NCI-H1436 treated with DMSO at 0.1 percent for 48 hours (cell line): ENCODE results near the gene DCTD.

ENCODE experiments used
- DNase-seq: peaks from one replicate; lab custom pipeline; 2025; lab: John Stamatoyannopoulos, UW

Gene DCTD

DNA sequence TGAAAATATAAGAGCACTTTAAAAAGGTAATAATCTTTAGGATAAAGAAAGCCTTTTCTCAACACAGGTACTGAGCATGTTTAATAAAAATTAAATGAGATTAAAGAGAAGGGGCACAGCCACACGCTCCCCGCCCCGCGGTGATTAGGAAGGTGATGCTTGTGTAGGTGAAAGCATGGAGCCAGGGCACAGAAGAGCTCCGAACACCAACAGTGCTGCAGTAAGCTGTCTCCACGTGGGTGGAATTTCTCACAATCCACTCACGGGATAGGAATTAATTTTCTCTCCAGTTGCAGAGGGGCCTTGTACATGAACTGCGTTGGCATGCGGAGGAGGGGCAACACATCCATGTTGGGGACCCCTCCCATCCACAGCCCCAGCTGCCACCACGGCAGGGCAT lies 27.0 kb downstream of the DCTD start:
- DNase-seq, result no peak

DNA sequence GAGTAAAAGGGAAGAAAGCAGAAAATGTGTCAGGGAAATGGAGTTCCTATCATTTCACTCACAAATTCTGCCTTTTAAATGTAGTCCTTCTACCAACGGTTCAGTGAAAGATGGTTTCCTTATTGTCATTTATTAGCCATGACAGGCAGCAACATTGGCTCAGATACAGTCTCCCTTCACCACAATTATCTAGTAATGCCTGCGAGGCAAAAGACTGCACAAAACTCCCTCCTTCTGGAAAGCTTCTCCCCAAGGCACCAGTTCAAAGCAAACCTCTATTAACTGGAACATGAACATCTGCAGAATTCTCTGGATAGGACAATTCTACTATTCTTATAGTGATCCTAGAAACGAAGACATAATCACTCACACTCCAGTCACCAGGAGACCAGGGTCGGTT lies 28.3 kb downstream of the DCTD start:
- no peak for DNase-seq

GRCh38 chr4:182886768-182887167 lies 30.4 kb downstream of the DCTD start:
- no peak for DNase-seq

DNA sequence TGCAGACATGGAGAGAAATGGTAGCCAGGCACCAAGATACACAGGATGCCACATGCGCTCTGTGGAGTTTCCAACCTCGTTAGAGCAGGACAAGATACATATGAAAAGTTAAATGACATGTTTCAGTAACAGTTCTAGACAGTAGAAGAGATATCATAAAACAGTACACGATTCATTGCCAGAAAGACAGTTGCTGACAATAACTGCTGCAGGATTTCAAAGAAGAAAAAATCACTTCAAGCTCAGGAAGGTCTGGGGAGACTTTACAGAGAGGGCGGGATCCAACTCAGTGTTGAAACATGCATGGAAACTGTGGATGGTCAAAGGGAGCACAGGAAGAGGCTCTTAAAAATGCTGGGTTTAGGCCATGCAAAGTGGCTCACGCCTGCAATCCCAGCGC lies 31.0 kb downstream of the DCTD start:
- DNase-seq, result no peak

DNA sequence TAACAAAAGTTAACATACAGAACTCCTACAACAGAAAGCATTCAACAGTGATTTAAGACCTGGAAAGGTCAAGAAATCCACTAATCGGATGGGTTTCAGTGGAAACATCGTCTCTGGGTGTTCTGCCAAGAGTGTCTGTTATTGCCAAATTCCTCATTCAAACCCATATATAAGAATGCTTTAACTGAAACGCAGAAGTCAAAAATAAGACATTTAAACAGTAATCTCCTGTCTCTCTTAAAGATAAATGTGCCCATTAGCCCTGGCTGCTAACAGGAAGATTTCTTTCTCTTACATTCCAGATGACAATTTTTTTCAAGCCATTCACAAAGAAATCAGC lies 31.5 kb downstream of the DCTD start:
- no peak for DNase-seq

GRCh38 chr4:182885022-182885737 lies 32.0 kb downstream of the DCTD start:
- DNase-seq, result no peak

- DNase-seq, result no peak
These were observed 33.1 kb downstream of the DCTD start for GRCh38 chr4:182884040-182884439.

- DNase-seq, result no peak
These were observed 33.8 kb downstream of the DCTD start for GRCh38 chr4:182883351-182883750.

- no peak for DNase-seq
These were observed 35.3 kb downstream of the DCTD start for GRCh38 chr4:182881914-182882313.

DNA sequence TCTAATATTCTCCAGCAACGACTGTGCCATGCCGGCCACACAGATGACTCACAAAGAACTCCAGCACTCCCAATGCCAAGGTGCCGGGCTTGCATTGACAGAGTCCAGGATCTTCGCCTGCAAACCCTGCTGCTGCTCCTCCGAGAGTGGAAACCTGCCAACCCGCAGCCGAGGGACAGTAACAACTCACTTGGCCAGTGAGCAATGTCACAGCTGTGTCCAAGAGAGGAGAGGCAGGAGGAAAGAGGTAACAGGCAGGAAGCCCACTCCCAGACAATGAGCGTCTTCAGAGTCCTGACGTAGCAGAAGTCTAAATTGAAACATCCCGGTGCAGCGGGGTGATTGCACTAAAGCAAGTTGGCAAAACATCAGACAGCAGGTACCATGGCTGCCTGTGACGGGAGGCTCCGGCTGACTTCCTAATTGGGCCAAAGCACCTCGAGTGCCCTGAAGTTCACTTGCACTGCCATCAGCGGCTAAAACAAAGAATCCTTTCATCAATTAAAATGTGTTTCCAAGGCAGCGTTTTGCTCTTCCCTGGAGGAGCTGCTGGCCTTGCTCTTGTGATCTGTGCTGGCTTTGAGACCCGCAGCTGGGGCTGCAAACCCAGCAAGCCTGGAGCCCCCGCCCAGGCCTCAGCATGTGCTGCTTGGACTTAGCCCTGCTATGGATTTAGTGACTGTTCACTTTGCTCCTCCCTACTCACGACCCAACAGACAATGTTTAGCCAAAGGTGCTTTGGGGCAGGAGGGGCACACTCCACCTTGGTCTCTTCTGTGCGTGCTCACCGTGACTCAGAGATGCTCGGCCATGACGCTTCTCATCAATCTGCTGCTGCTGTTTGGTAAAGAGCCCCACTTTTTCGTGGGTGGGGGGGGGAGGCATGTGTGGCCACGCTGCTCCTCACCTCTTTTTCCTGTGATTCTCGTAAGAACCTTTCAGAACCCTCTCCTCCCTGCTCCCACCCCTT lies 36.5 kb downstream of the DCTD start:
- DNase-seq, result no peak

- no peak for DNase-seq
These were observed 37.3 kb downstream of the DCTD start for GRCh38 chr4:182879913-182880312.

GRCh38 chr4:182878633-182879495 lies 38.3 kb downstream of the DCTD start:
- no peak for DNase-seq

DNA sequence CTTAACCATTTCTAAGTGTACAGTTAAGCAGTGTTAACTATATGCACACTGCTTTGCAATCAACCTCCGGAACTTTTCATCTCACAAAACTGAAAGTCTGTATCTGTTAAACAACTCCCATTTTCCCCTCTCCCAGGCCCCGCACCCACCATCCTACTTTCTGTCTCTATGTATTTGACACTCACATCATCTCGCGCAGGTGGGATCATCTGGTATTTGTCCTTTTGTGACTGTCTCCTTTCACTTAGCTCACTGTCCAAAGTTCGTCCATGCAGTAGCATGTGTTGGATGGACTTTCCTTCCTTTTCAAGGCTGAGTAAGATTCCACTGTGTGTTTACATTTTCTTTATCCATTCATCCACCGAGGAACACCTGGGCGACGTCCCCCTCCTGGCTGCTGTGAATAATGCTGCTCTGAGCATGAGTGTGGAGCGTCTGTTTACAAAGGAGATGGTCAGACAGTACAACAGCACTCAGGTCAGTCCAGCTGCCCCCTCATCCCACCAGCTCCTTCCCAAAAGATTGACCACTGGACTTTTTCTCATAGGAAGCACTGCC lies 39.8 kb downstream of the DCTD start:
- no peak for DNase-seq

GRCh38 chr4:182876427-182876826 lies 40.8 kb downstream of the DCTD start:
- no peak for DNase-seq

- DNase-seq, result no peak
These were observed 41.5 kb downstream of the DCTD start for GRCh38 chr4:182875453-182876405.

DNA sequence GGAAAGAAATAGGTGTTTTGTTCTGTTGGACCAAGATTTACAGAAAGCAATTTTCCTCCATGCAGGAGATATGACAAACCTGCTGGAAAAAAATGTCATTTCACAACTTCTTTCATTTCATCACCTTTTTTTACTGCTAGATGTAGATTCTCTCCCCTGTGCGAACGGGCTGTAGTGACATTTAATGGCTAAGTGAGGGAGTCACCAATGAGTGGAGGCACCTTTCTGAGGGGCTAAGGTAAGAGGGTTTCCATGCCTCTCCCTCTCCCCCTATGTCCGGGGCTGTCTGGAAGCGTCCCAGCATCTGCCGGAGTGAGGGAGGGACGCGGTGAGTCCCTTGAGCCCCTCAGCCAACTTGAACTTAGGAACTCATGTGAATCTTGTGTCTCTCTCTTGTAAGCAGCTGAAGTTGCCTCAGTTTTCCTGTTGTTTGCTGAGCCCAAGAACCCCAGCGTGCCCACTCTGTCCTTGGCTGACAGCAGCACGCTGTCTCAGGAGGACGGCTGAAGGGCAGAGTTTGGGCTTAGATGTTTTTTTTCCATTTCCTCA lies 42.3 kb downstream of the DCTD start:
- no peak for DNase-seq

GRCh38 chr4:182874304-182874751 lies 42.9 kb downstream of the DCTD start:
- DNase-seq, result no peak

GRCh38 chr4:182873726-182874125 lies 43.5 kb downstream of the DCTD start:
- no peak for DNase-seq

DNA sequence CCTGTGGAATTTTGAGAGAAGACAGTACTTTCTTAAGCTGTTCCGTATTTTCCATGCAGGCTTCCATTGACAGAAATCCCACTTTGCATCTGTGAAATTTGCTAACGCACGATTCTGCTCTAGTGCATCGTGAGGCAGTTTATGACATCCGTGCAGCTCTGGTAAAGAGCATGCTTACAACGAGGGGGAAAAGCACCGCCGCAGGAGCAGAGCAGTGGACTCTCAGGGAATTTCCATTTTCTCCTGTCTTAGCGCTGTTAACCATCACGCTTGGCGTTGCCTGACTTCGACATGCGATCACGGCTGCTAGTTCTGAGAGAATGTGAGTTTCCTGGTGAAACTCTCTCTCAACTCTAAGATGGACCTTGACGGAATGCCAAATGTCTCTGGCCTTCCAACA lies 43.9 kb downstream of the DCTD start:
- DNase-seq, result no peak

- DNase-seq, result no peak
These were observed 44.3 kb downstream of the DCTD start for GRCh38 chr4:182872886-182873285.

DNA sequence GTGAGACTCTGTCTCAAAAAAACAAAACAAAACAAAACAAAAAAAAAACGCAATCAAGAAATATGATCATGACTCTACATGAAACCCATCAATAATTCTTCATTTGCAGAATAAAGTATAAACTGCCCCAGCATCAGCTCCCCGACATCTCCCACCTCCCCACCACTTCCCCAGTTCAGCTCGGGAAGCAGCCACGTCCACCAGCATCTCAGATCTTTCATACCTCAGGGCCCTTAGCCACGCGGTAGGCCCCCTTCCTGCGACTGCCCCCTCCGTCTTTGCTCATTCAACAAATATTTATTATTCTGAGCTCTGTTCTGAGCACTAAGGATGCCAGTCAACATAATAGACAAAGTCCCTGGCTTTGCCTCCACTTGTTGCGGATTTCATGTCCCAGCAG lies 45.6 kb downstream of the DCTD start:
- no peak for DNase-seq
